Thoracic aorta (tissue), 2 donors: ENCODE results near the gene STK4. TPM values are rescaled to one million over a fixed set of nuclear protein-coding genes. Genes with fewer than 3 reads are reported as not detected.

ENCODE experiments used
- ATAC-seq: fragments of 150-250 bp; one replicate; pipeline ENCODE4 v1.8.0; 2017; ENCODE audit warnings: low read depth; ENCODE audit not compliant: insufficient number of reproducible peaks, low FRiP score
- DNase-seq: peaks from one replicate; pipeline ENCODE4 v3.0.0-alpha.2; 2020; ENCODE audit warnings: low spot score
- H3K27ac ChIP-seq, 2 donors: fragments of 200-600 bp; sonication (generic); 1 replicate in 1 of 2; 2 replicates in 1 of 2; pipeline ENCODE4 v1.5.1; 2016; ENCODE audit warnings: mild to moderate bottlenecking in 2 of 2, moderate library complexity in 2 of 2
- H3K27me3 ChIP-seq: fragments of 200-600 bp; sonication (generic); replicated peaks from 2 replicates; pipeline ENCODE4 v1.6.0; 2016; ENCODE audit warnings: mild to moderate bottlenecking; ENCODE audit not compliant: insufficient read depth
- H3K36me3 ChIP-seq: fragments of 200-600 bp; sonication (generic); one replicate; pipeline ENCODE4 v1.5.1; 2016
- H3K4me1 ChIP-seq, 2 donors: fragments of 200-600 bp; sonication (generic); 1 replicate in 1 of 2; 2 replicates in 1 of 2; pipeline versions ENCODE4 v1.5.1 to v1.6.0; 2016; ENCODE audit warnings: low read depth in 2 of 2, mild to moderate bottlenecking in 1 of 2; ENCODE audit not compliant: control insufficient read depth in 1 of 2
- H3K4me3 ChIP-seq: fragments of 200-600 bp; sonication (generic); 2 replicates; pipeline ENCODE4 v1.5.1; 2016; ENCODE audit warnings: mild to moderate bottlenecking
- H3K9me3 ChIP-seq: fragments of 200-600 bp; sonication (generic); 2 replicates; pipeline ENCODE4 v1.5.1; 2016
- total RNA-seq, 2 donors: library from RNA; depleted of rRNA; stranded (reverse); fragments of >200 nt; gene quantifications; one replicate each; pipeline versions ENCODE4 v1.1.0 to v1.2.3, GENCODE V29; 2016
- TF ChIP-seq, protein P1 (sequence below): fragments of 200-600 bp; sonication (generic); IDR thresholded peaks from one replicate; pipeline ENCODE4 v1.5.1; 2019; ENCODE audit warnings: antibody characterized with exemption

STK4 gene
- total RNA-seq, 2 donors from 2014 or later, result 30.3 to 47.9 TPM

DNA sequence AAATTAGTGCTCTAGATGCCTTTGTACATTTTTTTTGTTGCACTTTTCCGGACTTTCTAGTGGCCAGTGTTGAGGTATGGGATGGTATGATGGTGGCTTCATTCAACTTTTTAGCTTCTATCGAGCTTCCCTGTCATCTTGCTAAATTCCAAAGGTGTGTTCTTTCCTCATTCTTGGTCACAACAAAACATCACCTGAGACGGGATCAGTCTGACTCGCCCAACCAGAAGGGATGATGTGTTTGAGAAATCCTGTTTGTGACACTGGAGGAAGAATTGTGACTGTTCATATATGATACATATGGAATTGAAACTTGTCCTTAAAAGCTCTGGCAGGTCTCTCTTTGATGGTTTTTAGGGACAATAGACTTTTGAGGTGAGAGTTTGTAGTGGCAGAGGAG lies 100.8 kb downstream of the STK4 start:
- no peaks in the 10 kb centered on the region for H3K27me3 ChIP-seq
- no peaks in the 10 kb centered on the region for H3K36me3 ChIP-seq
- DNase-seq (no peak), ATAC-seq (no peak)
- H3K27ac ChIP-seq, result no peak overlapping the region
- H3K9me3 ChIP-seq, result no peaks in the 10 kb centered on the region
- H3K4me1 ChIP-seq, result no peaks in the 10 kb centered on the region
- TF ChIP-seq, protein P1, sequence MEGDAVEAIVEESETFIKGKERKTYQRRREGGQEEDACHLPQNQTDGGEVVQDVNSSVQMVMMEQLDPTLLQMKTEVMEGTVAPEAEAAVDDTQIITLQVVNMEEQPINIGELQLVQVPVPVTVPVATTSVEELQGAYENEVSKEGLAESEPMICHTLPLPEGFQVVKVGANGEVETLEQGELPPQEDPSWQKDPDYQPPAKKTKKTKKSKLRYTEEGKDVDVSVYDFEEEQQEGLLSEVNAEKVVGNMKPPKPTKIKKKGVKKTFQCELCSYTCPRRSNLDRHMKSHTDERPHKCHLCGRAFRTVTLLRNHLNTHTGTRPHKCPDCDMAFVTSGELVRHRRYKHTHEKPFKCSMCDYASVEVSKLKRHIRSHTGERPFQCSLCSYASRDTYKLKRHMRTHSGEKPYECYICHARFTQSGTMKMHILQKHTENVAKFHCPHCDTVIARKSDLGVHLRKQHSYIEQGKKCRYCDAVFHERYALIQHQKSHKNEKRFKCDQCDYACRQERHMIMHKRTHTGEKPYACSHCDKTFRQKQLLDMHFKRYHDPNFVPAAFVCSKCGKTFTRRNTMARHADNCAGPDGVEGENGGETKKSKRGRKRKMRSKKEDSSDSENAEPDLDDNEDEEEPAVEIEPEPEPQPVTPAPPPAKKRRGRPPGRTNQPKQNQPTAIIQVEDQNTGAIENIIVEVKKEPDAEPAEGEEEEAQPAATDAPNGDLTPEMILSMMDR, result no peak
- no peak overlapping the region for H3K4me3 ChIP-seq

DNA sequence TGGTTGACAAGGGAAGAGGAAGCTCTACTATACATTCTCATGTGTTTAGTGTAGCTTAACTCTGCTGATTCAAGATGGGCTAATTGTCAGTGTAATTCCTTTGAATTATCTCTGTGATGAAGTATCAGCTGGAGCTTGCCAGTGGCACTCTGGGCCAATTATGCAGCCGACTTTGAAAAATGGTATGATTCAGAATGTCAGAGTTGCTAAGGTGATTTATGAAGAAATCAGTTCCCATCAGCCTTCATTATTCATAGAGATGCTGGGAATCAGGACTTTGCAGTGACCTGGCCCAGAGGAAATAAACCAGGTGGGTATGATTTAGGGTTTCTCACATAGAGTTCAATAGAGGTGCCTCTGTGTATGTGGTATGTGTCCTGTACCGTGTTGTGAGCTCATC lies 101.2 kb downstream of the STK4 start:
- no peaks in the 10 kb centered on the region for H3K36me3 ChIP-seq
- ATAC-seq, result no peak
- H3K4me1 ChIP-seq, result no peaks in the 10 kb centered on the region

DNA sequence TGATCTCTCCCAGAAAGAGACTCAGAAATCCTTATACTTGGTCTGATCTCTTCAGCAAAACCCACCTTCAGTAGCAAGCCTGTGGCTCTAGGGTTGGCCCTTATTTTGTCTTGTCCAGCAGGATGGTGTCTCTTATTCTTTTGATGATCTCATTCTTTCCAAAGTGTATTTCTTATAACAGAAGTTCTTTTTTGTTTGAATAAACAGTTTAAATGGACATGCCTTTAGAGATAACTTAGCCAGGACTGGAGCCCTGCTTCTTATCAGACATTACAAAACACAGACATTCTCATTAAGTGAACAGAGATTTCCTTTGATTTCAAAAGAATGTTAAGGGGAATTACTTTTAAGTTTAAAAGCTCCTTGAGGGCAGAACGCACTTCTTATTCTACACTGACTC lies 102.9 kb downstream of the STK4 start:
- no peak for ATAC-seq
- DNase-seq, result no peak
- TF ChIP-seq, protein P1, result no peak
- H3K36me3 ChIP-seq, result no peaks in the 10 kb centered on the region
- H3K27ac ChIP-seq, result no peak overlapping the region
- no peaks in the 10 kb centered on the region for H3K9me3 ChIP-seq
- H3K4me1 ChIP-seq, result no peaks in the 10 kb centered on the region
- H3K27me3 ChIP-seq, result no peaks in the 10 kb centered on the region
- H3K4me3 ChIP-seq, result no peak overlapping the region

More for the DNA sequence above, 101.2 kb downstream of the STK4 start:
- Histone ChIP-seq H3K4me3 (no peak overlapping the region), H3K27me3 (no peaks in the 10 kb centered on the region), H3K27ac (no peak overlapping the region), H3K9me3 (no peaks in the 10 kb centered on the region)
- no peak for DNase-seq
- TF ChIP-seq, protein P1, result no peak

DNA sequence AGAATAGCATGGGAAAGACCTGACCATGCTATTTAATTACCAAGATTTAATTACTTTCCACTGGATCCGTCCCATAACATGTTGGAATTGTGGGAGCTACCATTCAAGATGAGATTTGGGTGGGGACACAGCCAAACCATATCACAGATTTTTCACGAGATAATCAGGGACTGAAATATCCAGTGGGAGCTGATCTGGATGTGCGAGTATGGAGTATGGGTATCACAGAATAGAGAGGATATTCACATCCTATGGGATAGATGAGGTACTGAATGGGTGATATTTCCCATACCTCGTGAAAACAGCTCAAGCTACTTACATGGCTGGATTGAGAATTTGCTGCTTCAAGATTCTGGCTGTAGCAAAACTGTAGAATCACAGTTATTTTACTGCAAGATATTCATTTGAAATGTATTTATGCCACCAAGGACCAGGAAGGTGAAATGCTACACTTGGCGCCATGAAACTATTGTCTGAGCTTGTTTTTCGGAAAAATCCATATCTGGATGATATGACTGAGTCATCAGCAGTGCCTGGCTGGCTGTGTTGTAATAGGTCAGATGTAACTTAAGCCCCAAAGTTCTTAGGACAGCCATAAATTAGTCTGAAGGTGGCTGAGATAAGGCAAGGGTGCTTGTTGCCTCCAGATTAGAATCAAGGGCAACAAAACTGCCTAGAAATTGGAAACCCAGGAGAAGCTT lies 104.8 kb downstream of the STK4 start:
- Histone ChIP-seq H3K9me3 (no peaks in the 10 kb centered on the region), H3K36me3 (peaks cover 9% of the 10 kb centered on the region), H3K27me3 (no peaks in the 10 kb centered on the region), H3K27ac (no peak overlapping the region), H3K4me1 (no peaks in the 10 kb centered on the region), H3K4me3 (no peak overlapping the region)
- no peak for DNase-seq
- ATAC-seq, result no peak
- TF ChIP-seq, protein P1, result no peak

DNA sequence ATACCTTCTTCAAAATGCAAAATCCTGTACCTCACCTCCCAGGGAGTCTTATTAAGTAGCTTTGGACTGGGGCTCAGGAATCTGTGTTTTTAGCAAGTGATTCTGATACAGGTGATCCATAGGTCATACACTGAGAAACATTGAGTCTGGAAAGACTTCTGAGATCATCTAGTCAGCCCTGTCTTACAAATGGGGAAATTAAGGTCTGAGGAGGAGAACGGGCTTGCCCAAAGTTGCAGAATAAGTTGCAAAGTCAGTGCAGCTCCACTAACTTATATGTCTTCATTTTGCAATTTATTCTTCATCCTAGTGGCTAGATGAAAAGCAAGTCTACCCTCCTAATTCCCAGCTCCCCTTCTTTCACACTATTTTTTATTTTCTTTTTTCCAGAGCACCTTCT lies 105.8 kb downstream of the STK4 start:
- ATAC-seq, result no peak

More for the DNA sequence above, 105.8 kb downstream of the STK4 start:
- H3K27me3 ChIP-seq, result no peaks in the 10 kb centered on the region
- no peak overlapping the region for H3K27ac ChIP-seq
- no peak overlapping the region for H3K4me3 ChIP-seq
- H3K4me1 ChIP-seq, result no peaks in the 10 kb centered on the region
- TF ChIP-seq, protein P1, result no peak
- peaks cover 19% of the 10 kb centered on the region for H3K36me3 ChIP-seq
- no peak for DNase-seq
- no peaks in the 10 kb centered on the region for H3K9me3 ChIP-seq
